ENCODE results near the gene HYAL3.

HYAL3 gene

GRCh38 chr3:50266836-50267235, 32.4 kb downstream of the HYAL3 start:
- no peak for TF ChIP-seq EGR1 (IDR thresholded peaks at IDR 0.05)
- TF ChIP-seq EP300 (IDR thresholded peaks at IDR 0.05; ENCODE audit: borderline replicate concordance) = no peak
- TF ChIP-seq, protein P1, sequence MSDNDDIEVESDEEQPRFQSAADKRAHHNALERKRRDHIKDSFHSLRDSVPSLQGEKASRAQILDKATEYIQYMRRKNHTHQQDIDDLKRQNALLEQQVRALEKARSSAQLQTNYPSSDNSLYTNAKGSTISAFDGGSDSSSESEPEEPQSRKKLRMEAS (IDR thresholded peaks at IDR 0.05) = no peak
- TF ChIP-seq NFIC (IDR thresholded peaks at IDR 0.05) = no peak
- TF ChIP-seq REST (IDR thresholded peaks at IDR 0.05; ENCODE audit: low read depth) = no peak
- TF ChIP-seq TCF12 (IDR thresholded peaks at IDR 0.05; ENCODE audit: low read depth) = no peak
- TF ChIP-seq USF1 (IDR thresholded peaks at IDR 0.05) = no peak; the same call in 1 of the 2 replicates
- TF ChIP-seq RAD21 (IDR thresholded peaks at IDR 0.05; ENCODE audit: low read depth) = no peak
- TF ChIP-seq FOXM1 (IDR thresholded peaks at IDR 0.05; ENCODE audit: borderline replicate concordance, low read depth) = no peak
- no peak for TF ChIP-seq CREB1 (IDR thresholded peaks at IDR 0.05; ENCODE audit: low read depth)
- no peak for TF ChIP-seq CEBPB (IDR thresholded peaks at IDR 0.05)
- no peak for TF ChIP-seq TEAD4 (IDR thresholded peaks at IDR 0.05)
- no peak for TF ChIP-seq YY1 (IDR thresholded peaks at IDR 0.05; ENCODE audit: low read depth)
- TF ChIP-seq ZBTB7A (IDR thresholded peaks at IDR 0.05; ENCODE audit: low read depth) = no peak
- TF ChIP-seq TAF1 (IDR thresholded peaks at IDR 0.05; ENCODE audit: low read depth) = no peak

DNA sequence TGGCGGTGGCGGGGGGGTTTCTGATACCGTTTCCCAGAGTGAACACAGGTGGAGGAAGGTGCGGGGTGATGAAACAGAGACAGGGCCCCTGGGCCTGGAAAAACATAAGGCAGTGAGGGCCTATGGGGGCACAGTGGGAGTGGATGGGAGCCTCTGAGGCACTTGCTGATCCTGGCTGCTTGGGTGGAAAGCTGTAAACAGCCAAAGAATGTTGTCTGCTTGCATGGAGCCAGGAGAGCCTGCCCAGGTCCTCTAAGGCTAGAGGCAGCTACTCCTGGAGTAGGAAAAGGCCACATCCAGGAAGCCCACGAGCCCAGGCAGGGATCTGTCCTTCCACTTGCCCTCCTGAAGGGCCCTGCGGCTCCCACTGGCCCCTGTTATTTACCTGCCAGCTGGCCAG, 33.2 kb downstream of the HYAL3 start:
- no peak for TF ChIP-seq NFIC (IDR thresholded peaks at IDR 0.05)

DNA sequence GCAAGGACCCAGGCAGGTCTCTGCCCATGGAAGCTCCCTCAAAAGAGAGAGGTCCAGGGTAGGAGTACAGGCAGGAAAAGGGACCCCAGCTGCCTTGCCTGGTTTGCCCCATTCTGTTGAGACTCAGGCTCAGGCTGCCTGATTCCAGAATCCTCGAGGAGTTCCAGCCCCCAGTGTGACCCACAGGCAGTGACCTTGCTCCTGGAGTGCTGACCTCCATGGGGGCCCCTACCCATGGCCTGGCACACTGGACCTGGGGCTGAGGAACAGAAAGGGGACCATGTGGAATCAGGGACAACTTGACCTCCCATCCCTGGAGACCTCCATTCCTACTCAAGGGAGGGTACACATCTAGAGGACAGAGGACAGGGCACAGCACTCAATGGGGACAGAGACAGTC, 33.6 kb downstream of the HYAL3 start:
- TF ChIP-seq TAF1 (IDR thresholded peaks at IDR 0.05; ENCODE audit: low read depth) (no peak), TEAD4 (IDR thresholded peaks at IDR 0.05) (no peak), USF1 (IDR thresholded peaks at IDR 0.05) (no peak)

GRCh38 chr3:50264964-50265485, 34.2 kb downstream of the HYAL3 start:
- TF ChIP-seq ZBTB7A (IDR thresholded peaks at IDR 0.05; ENCODE audit: low read depth) (peak; percentile 4; the same call in 1 of the 2 replicates), TCF12 (IDR thresholded peaks at IDR 0.05; ENCODE audit: low read depth) (no peak), TAF1 (IDR thresholded peaks at IDR 0.05; ENCODE audit: low read depth) (no peak; the same call in 1 of the 2 replicates), EGR1 (IDR thresholded peaks at IDR 0.05) (peak; percentile 87), FOXM1 (IDR thresholded peaks at IDR 0.05; ENCODE audit: borderline replicate concordance, low read depth) (no peak)

GRCh38 chr3:50264383-50264963, 34.7 kb downstream of the HYAL3 start:
- peak; percentile 93 for TF ChIP-seq TEAD4 (IDR thresholded peaks at IDR 0.05)
- peak; percentile 83 for TF ChIP-seq TCF12 (IDR thresholded peaks at IDR 0.05; ENCODE audit: low read depth)
- no peak for TF ChIP-seq CEBPB (IDR thresholded peaks at IDR 0.05)
- 0 out of 2 replicates have a peak, but pooled peaks have one; percentile 45 for TF ChIP-seq CREB1 (IDR thresholded peaks at IDR 0.05; ENCODE audit: low read depth)
- TF ChIP-seq USF1 (IDR thresholded peaks at IDR 0.05) = no peak; the same call in 1 of the 2 replicates
- peak; percentile 56 for TF ChIP-seq EGR1 (IDR thresholded peaks at IDR 0.05)
- TF ChIP-seq REST (IDR thresholded peaks at IDR 0.05; ENCODE audit: low read depth) = no peak
- TF ChIP-seq, protein P1 (IDR thresholded peaks at IDR 0.05) = peak; percentile 34
- TF ChIP-seq TAF1 (IDR thresholded peaks at IDR 0.05; ENCODE audit: low read depth) = no peak; the same call in 1 of the 2 replicates
- no peak for TF ChIP-seq RAD21 (IDR thresholded peaks at IDR 0.05; ENCODE audit: low read depth)
- TF ChIP-seq YY1 (IDR thresholded peaks at IDR 0.05; ENCODE audit: low read depth) = no peak
- peak; percentile 69; the same call in 1 of the 2 replicates for TF ChIP-seq EP300 (IDR thresholded peaks at IDR 0.05; ENCODE audit: borderline replicate concordance)
- peak; percentile 56; the same call in 1 of the 2 replicates for TF ChIP-seq NFIC (IDR thresholded peaks at IDR 0.05)
- no peak; the same call in 1 of the 2 replicates for TF ChIP-seq FOXM1 (IDR thresholded peaks at IDR 0.05; ENCODE audit: borderline replicate concordance, low read depth)
- peak; percentile 42 for TF ChIP-seq ZBTB7A (IDR thresholded peaks at IDR 0.05; ENCODE audit: low read depth)

All from Ishikawa (cell line).